IPS-20b (cell line): ENCODE data around the gene HUNK.

Experiments used
- H3K27ac ChIP-seq: one replicate; pipeline ENCODE4 v1.5.1; 2013; ENCODE audit warnings: low read length
- H3K27me3 ChIP-seq: 2 replicates; pipeline ENCODE4 v1.6.1; 2013; ENCODE audit warnings: mild to moderate bottlenecking, low read length, inconsistent platforms; ENCODE audit not compliant: insufficient read depth
- H3K36me3 ChIP-seq: 2 replicates; pipeline ENCODE4 v1.6.1; 2013; ENCODE audit warnings: low read depth, mild to moderate bottlenecking, inconsistent platforms, low read length, moderate library complexity; ENCODE audit not compliant: insufficient read depth
- H3K4me1 ChIP-seq: 2 replicates; pipeline ENCODE4 v1.6.1; 2013; ENCODE audit warnings: mild to moderate bottlenecking, control low read depth, inconsistent platforms, low read length, moderate library complexity; ENCODE audit not compliant: insufficient read depth
- H3K4me3 ChIP-seq: 2 replicates; pipeline ENCODE4 v1.5.1; 2013; ENCODE audit warnings: mild to moderate bottlenecking, low read length, inconsistent platforms
- H3K9ac ChIP-seq: 2 replicates; pipeline ENCODE4 v1.6.1; 2013; ENCODE audit warnings: low read depth, mild to moderate bottlenecking, inconsistent platforms, low read length, moderate library complexity
- H3K9me3 ChIP-seq: 2 replicates; pipeline ENCODE4 v1.6.1; 2013; ENCODE audit warnings: mild to moderate bottlenecking, low read depth, low read length, inconsistent platforms; ENCODE audit not compliant: insufficient read depth

HUNK gene

GRCh38 chr21:32044205-32045180, 171.7 kb downstream of the HUNK start:
- Histone ChIP-seq H3K4me1 (no peaks in the 10 kb centered on the region), H3K36me3 (no peaks in the 10 kb centered on the region), H3K4me3 (no peak overlapping the region), H3K27me3 (no peaks in the 10 kb centered on the region), H3K9ac (no peak overlapping the region), H3K9me3 (peaks cover 5% of the 10 kb centered on the region; the same call in 1 of the 2 replicates), H3K27ac (no peak overlapping the region)

GRCh38 chr21:32046191-32046590, 173.4 kb downstream of the HUNK start:
- Histone ChIP-seq H3K27ac (no peak overlapping the region), H3K4me3 (no peak overlapping the region), H3K9me3 (peaks cover 5% of the 10 kb centered on the region; the same call in 1 of the 2 replicates), H3K9ac (no peak overlapping the region), H3K36me3 (no peaks in the 10 kb centered on the region), H3K27me3 (no peaks in the 10 kb centered on the region), H3K4me1 (no peaks in the 10 kb centered on the region)

- Histone ChIP-seq H3K9me3 (peaks cover 4% of the 10 kb centered on the region; the same call in 1 of the 2 replicates), H3K27me3 (no peaks in the 10 kb centered on the region), H3K9ac (no peak overlapping the region), H3K4me3 (no peak overlapping the region), H3K27ac (no peak overlapping the region), H3K4me1 (no peaks in the 10 kb centered on the region), H3K36me3 (no peaks in the 10 kb centered on the region)
These were observed 175.5 kb downstream of the HUNK start for GRCh38 chr21:32048353-32048752.
